Smooth muscle cell (in vitro differentiated cells): ENCODE measurements around the gene VARS2. TPM values are rescaled to one million over a fixed set of nuclear protein-coding genes. Genes with fewer than 3 reads are reported as not detected.

Source experiments
- DNase-seq: peaks from one replicate; lab custom pipeline; 2025; ENCODE audit not compliant: unreplicated experiment; lab: John Stamatoyannopoulos, UW
- H2AFZ ChIP-seq: fragments of 200-600 bp; sonication (generic); 2 replicates; pipeline ENCODE4 v1.6.0; 2016; ENCODE audit warnings: antibody characterized with exemption, low read depth, mild to moderate bottlenecking
- H3F3A ChIP-seq: fragments of 200-600 bp; sonication (generic); 2 replicates; pipeline ENCODE4 v1.6.0; 2017; ENCODE audit warnings: antibody characterized with exemption, low read depth
- H3K27ac ChIP-seq: fragments of 200-600 bp; sonication (generic); 2 replicates; pipeline ENCODE4 v1.5.1; 2016; ENCODE audit warnings: low read depth, mild to moderate bottlenecking
- H3K27me3 ChIP-seq: fragments of 200-600 bp; sonication (generic); 2 replicates; pipeline ENCODE4 v1.6.1; 2016; ENCODE audit warnings: low read depth, mild to moderate bottlenecking
- H3K36me3 ChIP-seq: fragments of 200-600 bp; sonication (generic); 2 replicates; pipeline ENCODE4 v1.5.1; 2016; ENCODE audit warnings: low read depth
- H3K4me1 ChIP-seq: fragments of 200-600 bp; sonication (generic); 2 replicates; pipeline ENCODE4 v1.5.1; 2016; ENCODE audit warnings: low read depth
- H3K4me2 ChIP-seq: fragments of 200-600 bp; sonication (generic); 2 replicates; pipeline ENCODE4 v1.6.0; 2016; ENCODE audit warnings: mild to moderate bottlenecking
- H3K4me3 ChIP-seq: fragments of 200-600 bp; sonication (generic); 2 replicates; pipeline ENCODE4 v1.5.1; 2016; ENCODE audit warnings: mild to moderate bottlenecking
- H3K79me2 ChIP-seq: fragments of 200-600 bp; sonication (generic); 2 replicates; pipeline ENCODE4 v1.6.0; 2016; ENCODE audit warnings: low read depth, mild to moderate bottlenecking
- H3K9ac ChIP-seq: fragments of 200-600 bp; sonication (generic); 2 replicates; pipeline ENCODE4 v1.6.0; 2016; ENCODE audit warnings: low read depth
- H3K9me3 ChIP-seq: fragments of 200-600 bp; sonication (generic); replicated peaks from 2 replicates; pipeline ENCODE4 v1.5.1; 2016; ENCODE audit warnings: low read depth
- H4K20me1 ChIP-seq: fragments of 200-600 bp; sonication (generic); 2 replicates; pipeline ENCODE4 v1.6.0; 2016; ENCODE audit warnings: low read depth
- WGBS: methylation state at CpG from one replicate; pipeline ENCODE4 v1.1.7; 2016; ENCODE audit warnings: low lambda C conversion rate; 5-methylcytosine and 5-hydroxymethylcytosine counted together
- polyA plus RNA-seq: library from polyadenylated mRNA; unstranded; fragments of >200 nt; fragmentation: Nextera tagmentation; extraction: Ambion mirVana; gene quantifications from 2 replicates; pipeline ENCODE4 v1.2.1, GENCODE V29; 2016
- total RNA-seq: library from RNA; depleted of rRNA; stranded (reverse); fragments of >200 nt; gene quantifications from 2 replicates; pipeline ENCODE4 v1.2.3, GENCODE V29; 2014
- TF ChIP-seq, protein P1 (sequence below): fragments of 200-600 bp; sonication (generic); IDR thresholded peaks from 2 replicates; pipeline ENCODE4 v1.5.1; 2017; ENCODE audit warnings: borderline replicate concordance, mild to moderate bottlenecking, antibody characterized with exemption; ENCODE audit not compliant: insufficient read depth, poor library complexity, severe bottlenecking

The VARS2 gene
- total and polyA plus RNA-seq, 2 experiments from 2014 or later, result 15.1 to 15.4 TPM

DNA sequence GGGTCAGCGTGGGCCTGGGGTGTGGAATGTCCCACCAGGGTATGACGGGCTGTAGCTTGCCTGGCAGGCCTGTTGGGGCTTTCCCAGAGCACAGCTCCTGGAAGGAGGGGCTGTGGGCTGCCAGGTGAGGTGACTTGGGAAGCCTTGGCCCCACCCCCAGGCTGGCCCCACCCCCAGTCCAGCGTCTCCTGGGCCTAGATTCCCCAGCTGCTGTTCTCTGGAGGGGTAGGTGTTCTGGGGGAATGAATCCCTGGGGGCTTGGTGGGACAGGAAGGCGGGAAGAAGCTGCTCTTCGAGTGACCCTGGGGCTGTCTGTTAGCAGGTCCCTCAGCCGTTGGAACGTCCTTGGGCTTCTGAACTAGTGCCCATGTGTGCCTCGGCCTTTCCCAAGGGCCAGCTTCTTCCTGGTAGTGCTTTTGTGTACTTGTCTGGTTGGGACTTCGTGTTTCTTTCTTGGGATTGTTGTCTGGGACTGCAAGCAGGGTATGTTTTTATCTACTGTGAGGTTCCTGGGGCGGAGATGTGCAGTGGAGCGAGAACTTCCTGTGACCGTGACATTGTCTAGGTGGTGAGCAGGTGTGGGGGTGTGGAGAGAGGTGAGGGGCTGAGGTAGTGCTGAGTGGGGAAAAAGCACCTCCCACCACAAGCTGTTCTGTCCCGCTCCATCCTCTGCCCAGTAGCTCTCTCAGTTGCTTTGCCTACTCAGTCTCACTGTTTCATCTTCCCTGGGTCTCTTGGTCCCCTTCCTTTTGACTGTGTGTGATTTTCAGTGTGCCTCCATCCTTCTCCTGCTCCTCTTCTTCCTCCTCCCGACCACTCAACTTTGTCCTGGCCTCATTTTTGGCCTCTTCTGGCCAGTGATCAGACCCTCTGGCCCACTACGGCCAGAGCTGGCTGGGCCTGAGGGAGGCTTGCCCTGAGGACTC is 31.0 kb upstream of the VARS2 start:
- Histone ChIP-seq H3K9ac (peak overlapping the region; percentile 36), H3K9me3 (no peaks in the 10 kb centered on the region), H3K4me3 (peak overlapping the region; percentile 86), H3K79me2 (peaks cover 33% of the 10 kb centered on the region), H3K4me2 (peak overlapping the region; percentile 96), H3F3A (peaks cover 17% of the 10 kb centered on the region), H3K27me3 (no peaks in the 10 kb centered on the region), H3K4me1 (peaks cover 59% of the 10 kb centered on the region), H3K36me3 (no peaks in the 10 kb centered on the region), H3K27ac (peak overlapping the region; percentile 79), H4K20me1 (peaks cover 26% of the 10 kb centered on the region), H2AFZ (peak overlapping the region; percentile 41)
- 44% methylated on average over 14 of the region's 15 CpGs for WGBS
- DNase-seq, result no peak
- TF ChIP-seq, protein P1, sequence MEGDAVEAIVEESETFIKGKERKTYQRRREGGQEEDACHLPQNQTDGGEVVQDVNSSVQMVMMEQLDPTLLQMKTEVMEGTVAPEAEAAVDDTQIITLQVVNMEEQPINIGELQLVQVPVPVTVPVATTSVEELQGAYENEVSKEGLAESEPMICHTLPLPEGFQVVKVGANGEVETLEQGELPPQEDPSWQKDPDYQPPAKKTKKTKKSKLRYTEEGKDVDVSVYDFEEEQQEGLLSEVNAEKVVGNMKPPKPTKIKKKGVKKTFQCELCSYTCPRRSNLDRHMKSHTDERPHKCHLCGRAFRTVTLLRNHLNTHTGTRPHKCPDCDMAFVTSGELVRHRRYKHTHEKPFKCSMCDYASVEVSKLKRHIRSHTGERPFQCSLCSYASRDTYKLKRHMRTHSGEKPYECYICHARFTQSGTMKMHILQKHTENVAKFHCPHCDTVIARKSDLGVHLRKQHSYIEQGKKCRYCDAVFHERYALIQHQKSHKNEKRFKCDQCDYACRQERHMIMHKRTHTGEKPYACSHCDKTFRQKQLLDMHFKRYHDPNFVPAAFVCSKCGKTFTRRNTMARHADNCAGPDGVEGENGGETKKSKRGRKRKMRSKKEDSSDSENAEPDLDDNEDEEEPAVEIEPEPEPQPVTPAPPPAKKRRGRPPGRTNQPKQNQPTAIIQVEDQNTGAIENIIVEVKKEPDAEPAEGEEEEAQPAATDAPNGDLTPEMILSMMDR, result no peak

DNA sequence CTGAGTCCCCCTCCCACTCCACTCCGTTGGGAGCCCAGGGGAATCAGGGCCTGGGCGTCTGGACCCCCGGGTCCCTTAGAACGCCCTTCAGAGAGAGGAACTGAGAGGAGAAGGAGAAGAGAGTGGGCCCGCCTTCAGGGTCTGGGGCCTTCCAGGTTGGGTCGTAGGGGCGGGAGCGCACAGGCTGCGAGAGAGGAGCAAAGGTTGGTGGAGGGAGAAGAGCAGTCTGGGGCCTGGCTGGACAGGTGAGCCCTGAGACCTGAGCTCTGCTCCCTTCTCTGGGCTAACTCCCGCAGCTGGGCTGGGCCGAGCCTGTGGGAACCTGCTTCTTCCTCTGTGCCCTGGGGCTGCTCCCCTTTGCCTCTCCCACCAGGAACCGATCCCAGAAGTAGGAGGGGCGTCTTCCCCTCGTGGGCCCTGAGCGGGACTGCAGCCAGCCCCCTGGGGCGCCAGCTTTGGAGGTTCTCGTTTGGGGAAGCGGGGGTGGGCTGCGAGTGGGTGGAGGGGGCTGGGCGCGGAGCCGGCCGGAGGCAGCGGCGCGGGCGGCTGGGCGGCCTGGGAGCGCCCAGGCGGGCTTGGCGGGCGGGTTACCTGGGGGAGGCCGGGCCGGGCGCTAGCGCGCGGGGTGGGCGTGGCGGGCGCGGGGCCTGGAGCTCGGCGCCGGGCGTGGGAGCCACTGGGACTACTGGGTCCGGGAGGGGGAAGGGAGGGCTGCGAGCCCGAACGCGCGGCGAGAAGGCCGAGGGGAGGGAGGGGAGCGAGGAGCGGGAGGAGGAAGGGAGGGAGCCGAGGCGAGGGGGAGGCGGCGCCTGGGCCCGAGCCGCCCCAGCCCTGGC is 30.1 kb upstream of the VARS2 start, which contains the start of gene DDR1:
DDR1 (plus strand) TSS at position 835 of the 836 bp plus-strand sequence. CDS start 4,211 bp downstream, outside the sequence.
- H3F3A ChIP-seq, result peaks cover 17% of the 10 kb centered on the region
- peaks cover 60% of the 10 kb centered on the region for H3K4me1 ChIP-seq
- WGBS, result 18% methylated on average over 19 of the region's 62 CpGs
- TF ChIP-seq, protein P1, result no peak
- peak within 1 kb of the TSS; percentile 86 for H3K4me3 ChIP-seq
- DNase-seq, result no peak
- peaks cover 42% of the 10 kb centered on the region for H3K79me2 ChIP-seq
- H4K20me1 ChIP-seq, result peaks cover 35% of the 10 kb centered on the region
- H3K27me3 ChIP-seq, result no peaks in the 10 kb centered on the region
- peak within 1 kb of the TSS; percentile 80 for H3K27ac ChIP-seq
- peak within 1 kb of the TSS; percentile 96 for H3K4me2 ChIP-seq
- H3K36me3 ChIP-seq, result no peaks in the 10 kb centered on the region
- peak within 1 kb of the TSS; percentile 65 for H3K9ac ChIP-seq
- no peaks in the 10 kb centered on the region for H3K9me3 ChIP-seq
- peak within 1 kb of the TSS; percentile 18 for H2AFZ ChIP-seq

DNA sequence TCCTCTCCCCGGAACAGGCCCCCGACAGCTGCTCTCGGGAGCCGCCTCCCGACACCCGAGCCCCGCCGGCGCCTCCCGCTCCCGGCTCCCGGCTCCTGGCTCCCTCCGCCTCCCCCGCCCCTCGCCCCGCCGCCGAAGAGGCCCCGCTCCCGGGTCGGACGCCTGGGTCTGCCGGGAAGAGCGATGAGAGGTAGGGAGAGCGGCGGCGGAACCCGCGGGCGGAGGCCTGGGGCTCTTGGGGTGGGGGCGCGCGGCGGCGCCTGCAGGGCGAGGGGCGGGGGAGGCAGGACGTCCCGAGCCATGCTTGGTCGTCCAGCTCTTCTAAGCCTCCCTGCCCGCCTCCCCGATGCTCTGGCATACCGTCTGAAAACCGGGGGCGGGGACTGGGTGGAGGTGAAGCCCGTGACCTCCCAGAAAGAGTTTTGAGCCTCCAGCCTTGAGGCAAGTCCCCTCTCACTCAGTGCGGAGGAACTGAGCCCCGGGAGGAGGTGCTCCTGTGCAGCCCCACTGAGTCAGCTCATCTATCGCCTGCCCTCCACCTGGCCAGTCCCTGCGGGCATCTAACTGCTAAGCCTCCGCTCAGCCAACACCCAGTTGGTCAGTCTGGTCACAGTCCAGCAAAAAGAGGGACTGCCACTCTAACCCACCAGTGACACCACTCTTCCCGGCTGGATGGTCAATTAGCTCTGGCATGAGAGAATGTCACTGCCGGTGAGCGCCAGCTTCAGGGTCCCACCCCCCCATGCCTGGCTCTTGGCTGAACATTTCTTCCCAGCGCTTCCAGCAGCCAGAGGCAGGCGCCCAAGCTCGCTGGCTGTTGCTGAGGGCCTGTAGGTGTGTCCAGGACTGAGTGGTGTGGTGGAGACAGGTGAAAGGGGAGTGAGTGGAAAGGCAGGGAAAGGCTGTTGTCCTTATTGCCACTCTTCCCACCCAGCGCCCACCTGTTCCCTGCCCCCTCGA is 29.2 kb upstream of the VARS2 start:
- Histone ChIP-seq H3K4me3 (peak overlapping the region; percentile 86), H3K27me3 (no peaks in the 10 kb centered on the region), H3K27ac (peak overlapping the region; percentile 80), H3K9me3 (no peaks in the 10 kb centered on the region), H3K36me3 (no peaks in the 10 kb centered on the region), H3K4me1 (peaks cover 58% of the 10 kb centered on the region), H3K79me2 (peaks cover 45% of the 10 kb centered on the region), H3F3A (peaks cover 17% of the 10 kb centered on the region), H2AFZ (peak overlapping the region; percentile 18), H4K20me1 (peaks cover 42% of the 10 kb centered on the region), H3K4me2 (peak overlapping the region; percentile 96), H3K9ac (peak overlapping the region; percentile 65)
- DNase-seq, result no peak
- TF ChIP-seq, protein P1, result no peak
- 8% methylated on average over 18 of the region's 59 CpGs for WGBS
